ENCODE measurements around the gene RALY.

DNA sequence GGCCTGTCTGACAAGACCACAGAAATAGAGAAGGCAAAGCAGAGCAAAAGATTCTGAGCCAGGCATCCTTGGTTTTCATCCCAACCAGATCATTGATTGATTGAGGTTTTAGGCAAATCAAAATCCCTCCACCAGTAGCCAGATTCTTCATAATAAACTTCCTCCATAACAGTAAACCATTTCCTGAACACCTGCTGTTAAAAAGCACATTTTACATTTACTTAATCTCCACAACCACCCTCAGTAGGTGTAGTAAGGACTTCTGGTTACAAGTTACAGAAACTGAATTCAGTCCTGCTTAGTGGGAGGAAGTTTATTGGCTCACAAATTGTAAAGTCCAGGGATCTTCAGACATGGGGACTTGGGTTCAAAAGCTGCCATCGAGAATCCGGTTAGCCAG is 90.1 kb downstream of the RALY start:
- TF ChIP-seq CTCF (IDR thresholded peaks at IDR 0.05; ENCODE audit: extremely low read depth in 1 of 2, insufficient read depth in 1 of 2, low read depth in 1 of 2, low read length in 2 of 2) (no peak), FOS (IDR thresholded peaks at IDR 0.05; ENCODE audit: borderline replicate concordance, insufficient read depth, low read length) (no peak), JUN (IDR thresholded peaks at IDR 0.05; ENCODE audit: borderline replicate concordance, insufficient read depth, insufficient read length, low read depth) (no peak)

All from endothelial cell of umbilical vein (primary cell).